GM19467 (cell line): ENCODE data around the gene NUDT8.

ENCODE experiments used
- ATAC-seq: cut with Tn5 transposase; IDR thresholded peaks from one replicate; pipeline ENCODE4 v1.9.1; 2021; ENCODE audit warnings: mild to moderate bottlenecking, moderate library complexity; ENCODE audit not compliant: unreplicated experiment

NUDT8 gene, protein sequence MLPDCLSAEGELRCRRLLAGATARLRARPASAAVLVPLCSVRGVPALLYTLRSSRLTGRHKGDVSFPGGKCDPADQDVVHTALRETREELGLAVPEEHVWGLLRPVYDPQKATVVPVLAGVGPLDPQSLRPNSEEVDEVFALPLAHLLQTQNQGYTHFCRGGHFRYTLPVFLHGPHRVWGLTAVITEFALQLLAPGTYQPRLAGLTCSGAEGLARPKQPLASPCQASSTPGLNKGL

GRCh38 chr11:67629386-67630227 lies at the start of gene NUDT8:
TSS of gene NUDT8 (minus strand) at chr11:67629937. CDS start at chr11:67629911, 26 bp downstream.
- ATAC-seq: peak; percentile 47

DNA sequence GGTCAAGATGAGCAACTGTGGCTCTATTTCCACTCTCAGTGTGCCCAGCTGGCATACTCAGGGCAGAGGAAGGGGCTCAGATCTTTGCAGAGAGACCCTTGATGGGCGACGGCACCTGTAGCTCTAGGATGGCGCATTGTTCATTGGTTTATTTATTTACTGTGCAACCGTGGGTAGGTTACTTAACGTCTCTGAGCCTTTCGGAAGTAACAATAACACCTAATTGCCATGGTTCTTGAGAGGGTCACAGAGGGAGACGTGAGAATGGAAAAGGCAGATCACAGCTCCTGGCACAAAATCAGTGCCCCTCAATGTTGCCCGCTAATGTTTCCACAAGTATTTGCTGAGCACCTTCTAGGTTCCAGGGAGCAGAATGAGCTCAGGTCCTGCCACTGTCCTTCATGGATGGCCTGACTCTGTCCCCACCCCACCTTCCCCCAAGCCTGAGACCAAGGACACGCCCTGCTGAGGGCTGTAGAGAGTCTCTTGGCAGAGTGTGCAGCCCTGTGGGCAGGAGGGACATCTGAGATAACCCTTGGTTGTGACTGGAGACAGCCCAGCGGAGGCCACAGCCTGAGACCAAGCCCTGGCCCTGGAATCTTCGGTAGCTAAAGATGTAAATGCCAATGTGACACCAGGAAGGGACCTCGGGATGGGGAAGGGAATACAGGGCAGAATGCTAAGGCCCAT lies 45.5 kb upstream of the NUDT8 start:
- no peak for ATAC-seq

DNA sequence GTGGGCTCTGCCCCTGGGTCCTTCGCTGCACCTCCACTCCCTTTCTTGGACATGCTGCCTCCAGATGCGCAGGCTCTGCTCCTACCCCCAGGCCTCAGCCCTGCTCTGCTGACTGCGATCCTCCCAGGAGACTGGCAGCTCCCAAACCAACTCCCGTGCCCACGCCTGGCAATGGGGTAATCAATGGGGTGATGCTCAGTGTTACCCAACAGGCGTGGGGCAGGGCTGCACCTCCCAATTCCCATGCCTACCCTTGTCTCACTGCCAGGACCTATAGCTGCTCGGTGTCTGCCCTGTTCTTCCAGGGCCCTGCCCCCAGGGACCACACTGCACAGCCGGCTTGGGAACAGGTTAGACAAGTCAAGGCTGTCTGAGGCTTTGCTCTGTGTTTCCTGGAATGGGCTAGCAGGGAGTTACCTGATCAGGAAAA lies 44.7 kb upstream of the NUDT8 start, which contains the start of gene ALDH3B2:
TSS of gene ALDH3B2 (minus strand) at position 182 of the 430 bp plus-strand sequence. CDS start 7,688 bp downstream, outside the sequence.
- no peak for ATAC-seq

DNA sequence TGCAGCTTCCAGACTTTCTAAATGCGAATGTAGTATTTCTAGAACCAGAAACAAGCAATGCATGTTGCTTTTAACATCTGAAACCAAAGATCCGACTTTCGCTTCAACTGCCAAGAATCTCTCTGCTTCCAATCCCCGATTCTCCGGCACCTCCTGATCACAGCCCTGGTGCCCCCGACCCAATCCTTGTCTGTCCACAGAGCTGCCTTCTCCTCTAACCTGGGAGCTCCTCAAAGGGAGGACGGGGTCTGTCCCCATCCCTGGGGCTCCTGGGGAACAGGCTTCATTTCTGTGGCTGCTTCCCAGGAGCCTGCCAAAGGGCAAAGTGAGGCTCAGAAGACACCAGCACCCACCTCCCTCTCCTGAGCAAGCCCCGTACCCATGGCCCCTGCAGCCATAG lies 44.2 kb upstream of the NUDT8 start:
- no peak for ATAC-seq

- ATAC-seq: no peak
Observed at GRCh38 chr11:67673358-67673757, 43.6 kb upstream of the NUDT8 start.

GRCh38 chr11:67671211-67671520 lies 41.4 kb upstream of the NUDT8 start:
- ATAC-seq: no peak

- ATAC-seq: no peak
Observed at GRCh38 chr11:67670316-67671210, 40.8 kb upstream of the NUDT8 start.

GRCh38 chr11:67668192-67668551 lies 38.4 kb upstream of the NUDT8 start:
- ATAC-seq: no peak

GRCh38 chr11:67667490-67668191 lies 37.9 kb upstream of the NUDT8 start:
- ATAC-seq: no peak

DNA sequence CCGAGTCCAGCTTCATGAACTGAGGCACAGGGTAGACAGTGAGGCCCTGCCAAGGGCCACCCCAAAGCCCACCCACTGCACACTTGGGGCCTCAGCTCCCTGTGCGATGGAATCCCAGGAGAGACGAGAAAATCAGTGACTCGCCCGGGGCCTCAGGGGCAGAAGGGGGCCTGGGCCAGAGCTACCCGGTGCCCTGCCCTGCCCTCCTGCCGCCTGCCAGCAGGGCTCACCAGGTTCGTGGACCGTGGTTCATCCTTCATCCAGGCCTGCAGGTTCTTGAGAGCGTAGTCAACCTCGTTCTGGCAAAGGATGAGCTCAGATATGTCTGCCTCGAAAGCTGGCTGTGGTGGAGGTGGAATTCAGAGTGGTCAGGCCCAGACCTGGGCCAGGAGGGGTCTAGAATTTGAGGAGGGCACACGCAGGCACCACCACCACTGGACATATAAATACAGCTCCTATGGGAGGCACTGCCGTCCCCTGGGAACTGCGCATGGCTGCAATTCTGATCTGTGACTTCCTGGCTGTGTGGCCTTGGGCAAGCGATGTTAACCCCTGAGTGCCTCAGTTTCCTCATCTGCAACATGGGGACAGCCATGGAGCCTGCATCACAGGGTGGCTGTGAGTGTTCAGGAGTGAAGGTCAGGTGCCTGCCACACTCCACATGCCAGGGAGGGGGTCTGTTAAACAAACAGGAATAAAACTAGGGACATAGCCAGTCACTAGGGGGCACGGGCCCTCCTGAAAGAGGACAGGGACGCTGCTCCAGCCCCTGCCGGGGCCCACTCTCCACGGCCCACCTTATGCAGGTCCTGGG lies 37.1 kb upstream of the NUDT8 start:
- no peak for ATAC-seq

DNA sequence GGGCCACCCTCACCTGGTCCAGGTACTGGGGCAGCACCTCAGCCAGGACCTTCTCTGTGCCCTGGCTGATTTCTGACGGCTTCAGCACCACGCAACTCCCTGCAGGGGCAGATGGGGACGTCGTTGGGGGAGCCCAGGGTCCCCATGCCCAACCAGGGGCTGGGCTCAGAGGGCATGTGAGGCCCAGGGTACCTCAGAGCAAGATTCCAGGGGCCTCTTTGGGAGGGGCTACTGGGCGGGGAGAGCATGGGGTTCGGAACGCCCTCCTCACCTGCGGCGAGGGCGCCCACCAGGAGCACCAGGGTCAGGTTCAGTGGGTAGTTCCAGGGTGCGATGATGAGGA lies 36.5 kb upstream of the NUDT8 start:
- ATAC-seq: no peak

DNA sequence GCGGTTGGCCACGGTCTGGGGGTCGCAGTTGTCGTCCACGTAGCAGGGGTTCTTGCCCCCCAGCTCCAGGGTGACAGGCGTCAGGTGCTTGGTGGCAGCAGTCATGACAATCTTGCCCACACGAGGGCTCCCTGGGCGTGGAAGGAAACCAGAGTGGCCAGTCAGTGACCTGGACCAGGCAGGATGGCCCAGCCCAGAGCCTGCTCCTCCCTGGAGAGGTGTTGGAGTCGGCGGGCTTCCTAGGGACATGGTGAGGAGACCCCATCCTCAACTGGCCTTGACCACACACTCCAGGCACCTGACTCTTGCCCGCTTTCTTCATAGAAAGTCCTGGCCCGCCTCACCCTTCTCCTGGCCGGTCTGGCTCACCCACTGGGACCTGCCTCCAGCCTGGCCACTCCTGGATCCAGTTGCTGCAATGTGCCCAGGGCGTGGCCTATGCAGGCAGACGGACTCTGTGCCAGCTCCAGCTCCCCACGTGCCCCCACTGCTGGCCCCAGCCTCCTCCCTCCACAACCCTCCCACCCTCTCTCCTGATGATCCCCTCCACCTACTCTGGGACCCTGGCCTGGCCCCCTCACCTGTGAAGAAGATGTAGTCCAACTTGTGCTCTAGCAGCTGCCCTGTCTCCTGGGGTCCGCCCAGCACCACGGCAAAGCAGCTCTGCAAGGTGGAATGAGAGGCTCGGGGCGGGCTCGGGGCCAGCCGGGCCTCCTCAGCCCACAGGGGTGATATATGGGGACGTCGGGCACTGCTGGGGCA lies 36.0 kb upstream of the NUDT8 start:
- ATAC-seq: no peak

DNA sequence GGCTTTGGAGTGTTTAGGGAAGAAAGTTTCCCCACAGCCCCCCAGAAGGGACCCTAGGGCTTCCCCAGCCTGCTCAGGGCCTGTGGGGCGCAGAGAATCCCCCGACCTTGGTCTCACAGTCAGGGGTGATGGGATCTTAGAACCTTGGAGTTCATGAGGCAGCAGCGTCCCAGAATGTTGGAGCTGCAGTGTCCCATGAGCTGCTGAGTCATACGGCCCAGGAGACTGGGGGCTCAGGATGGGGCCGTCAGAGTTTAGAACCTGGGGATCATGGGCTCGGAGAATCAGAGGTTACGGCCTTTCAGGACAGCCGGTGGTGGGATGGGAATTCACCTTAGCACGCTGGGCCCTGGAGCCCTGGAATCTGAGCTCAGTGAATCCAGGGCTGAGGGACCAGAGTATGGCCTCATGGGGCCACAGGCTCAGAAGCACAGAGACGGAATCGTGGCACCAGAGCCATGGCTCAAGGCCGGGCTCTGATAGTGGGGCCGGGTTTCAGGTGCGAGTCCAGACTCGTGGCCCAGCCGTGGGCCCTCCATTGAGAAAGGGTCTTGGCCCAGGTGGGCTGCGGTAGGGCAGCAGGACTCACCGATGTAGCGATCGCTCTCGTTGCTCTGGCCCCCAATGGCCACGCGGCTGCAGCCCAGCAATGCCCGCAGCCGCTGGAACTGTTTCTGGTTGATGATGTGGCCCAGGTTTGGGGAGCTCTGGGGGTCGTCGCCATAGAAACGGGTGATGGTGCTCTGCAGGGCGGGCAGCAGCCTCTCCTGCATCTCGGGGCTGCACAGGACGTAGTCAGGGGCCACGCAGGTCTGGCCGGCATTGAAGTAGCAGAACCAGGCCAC lies 35.2 kb upstream of the NUDT8 start:
- ATAC-seq: no peak

- ATAC-seq: no peak
Observed at GRCh38 chr11:67664213-67664585, 34.5 kb upstream of the NUDT8 start.

GRCh38 chr11:67663532-67664212 lies 33.9 kb upstream of the NUDT8 start:
- ATAC-seq: no peak

DNA sequence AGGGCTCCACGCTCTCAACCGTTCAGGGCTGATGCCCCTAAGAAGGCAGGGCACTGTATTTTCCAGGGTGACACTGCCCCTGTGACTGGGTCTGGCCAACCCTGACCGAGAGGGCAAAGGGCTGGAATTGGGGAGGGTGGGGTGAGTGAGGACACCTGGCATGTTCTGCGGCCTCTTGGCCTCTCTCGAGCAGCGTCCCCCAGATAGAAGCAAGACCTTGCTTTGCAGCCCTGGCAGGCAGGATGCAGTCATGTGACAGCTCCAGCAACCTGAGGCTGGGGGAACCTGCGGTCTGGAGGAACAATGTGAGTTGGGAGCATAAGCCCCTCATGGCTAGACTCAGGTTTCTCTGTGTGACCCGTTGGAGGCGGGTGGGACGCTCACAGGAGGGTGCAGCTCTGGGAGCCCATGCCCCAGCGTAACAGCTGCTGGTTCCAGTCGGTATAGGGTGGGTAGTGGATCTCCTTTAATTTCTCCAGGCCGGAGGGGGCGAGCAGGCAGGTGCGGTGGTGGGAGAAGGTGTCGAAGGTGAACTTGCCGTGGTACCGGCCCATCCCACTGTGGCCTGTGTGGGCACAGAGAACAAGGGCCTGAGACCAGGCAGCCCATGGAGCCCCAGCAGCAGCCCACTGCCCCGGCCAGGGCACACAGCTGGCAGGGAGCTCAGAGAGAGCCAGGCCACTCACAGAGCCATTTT lies 33.2 kb upstream of the NUDT8 start:
- no peak for ATAC-seq
